Measurements from ENCODE around the gene INO80E. TPM values are rescaled to one million over a fixed set of nuclear protein-coding genes. Genes with fewer than 3 reads are reported as not detected.
"Not testable (repeated sequence)": the region's sequence is repeated elsewhere in the genome, so short reads cannot be mapped to it uniquely, and the experiment has no call there.

The INO80E gene
- total RNA-seq, 1 donor from 2014 or later, result 93.6 TPM

GRCh38 chr16:30016555-30017276 is 20.7 kb downstream of the INO80E start:
- ATAC-seq (ENCODE audit: low read depth) (no peak), DNase-seq (no peak)
- ChIA-PET POLR2A (no interaction called here), CTCF (no interaction called here)
- H3K4me1 Mint-ChIP-seq, result peaks cover 15% of the 10 kb centered on the region
- no peaks in the 10 kb centered on the region for H3K36me3 Mint-ChIP-seq (ENCODE audit: low read depth)
- peaks cover 9% of the 10 kb centered on the region for H3K27me3 Mint-ChIP-seq
- no peak overlapping the region for H3K4me3 Mint-ChIP-seq
- no peaks in the 10 kb centered on the region for H3K9me3 Mint-ChIP-seq
- intact Hi-C loops (cut with micrococcal nuclease), result no loop called here
- TF ChIP-seq, protein P1, sequence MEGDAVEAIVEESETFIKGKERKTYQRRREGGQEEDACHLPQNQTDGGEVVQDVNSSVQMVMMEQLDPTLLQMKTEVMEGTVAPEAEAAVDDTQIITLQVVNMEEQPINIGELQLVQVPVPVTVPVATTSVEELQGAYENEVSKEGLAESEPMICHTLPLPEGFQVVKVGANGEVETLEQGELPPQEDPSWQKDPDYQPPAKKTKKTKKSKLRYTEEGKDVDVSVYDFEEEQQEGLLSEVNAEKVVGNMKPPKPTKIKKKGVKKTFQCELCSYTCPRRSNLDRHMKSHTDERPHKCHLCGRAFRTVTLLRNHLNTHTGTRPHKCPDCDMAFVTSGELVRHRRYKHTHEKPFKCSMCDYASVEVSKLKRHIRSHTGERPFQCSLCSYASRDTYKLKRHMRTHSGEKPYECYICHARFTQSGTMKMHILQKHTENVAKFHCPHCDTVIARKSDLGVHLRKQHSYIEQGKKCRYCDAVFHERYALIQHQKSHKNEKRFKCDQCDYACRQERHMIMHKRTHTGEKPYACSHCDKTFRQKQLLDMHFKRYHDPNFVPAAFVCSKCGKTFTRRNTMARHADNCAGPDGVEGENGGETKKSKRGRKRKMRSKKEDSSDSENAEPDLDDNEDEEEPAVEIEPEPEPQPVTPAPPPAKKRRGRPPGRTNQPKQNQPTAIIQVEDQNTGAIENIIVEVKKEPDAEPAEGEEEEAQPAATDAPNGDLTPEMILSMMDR (IDR thresholded peaks at IDR 0.05), result no peak
- H3K27ac Mint-ChIP-seq, result no peak overlapping the region

DNA sequence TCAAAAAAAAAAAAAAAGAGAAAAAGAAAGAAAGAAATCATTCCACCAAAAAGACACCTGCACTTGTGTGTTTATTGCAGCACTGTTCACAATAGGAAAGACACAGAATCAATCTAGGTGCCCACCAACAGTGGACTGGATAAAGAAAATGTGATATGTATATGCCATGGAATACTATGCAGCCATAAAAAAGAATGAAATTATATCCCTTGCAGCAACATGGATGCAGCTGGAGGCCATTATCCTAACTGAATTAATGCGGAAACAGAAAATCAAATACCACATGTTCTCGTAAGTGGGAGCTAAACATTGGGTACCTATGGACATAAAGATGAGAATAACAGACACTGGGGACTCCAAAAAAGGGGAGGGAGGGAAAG is 21.2 kb downstream of the INO80E start:
- ATAC-seq (ENCODE audit: low read depth) (no peak), DNase-seq (no peak)
- intact Hi-C loops (cut with micrococcal nuclease), result no loop called here
- Mint-ChIP-seq H3K4me1 (peaks cover 11% of the 10 kb centered on the region), H3K36me3 (ENCODE audit: low read depth) (no peaks in the 10 kb centered on the region), H3K4me3 (no peak overlapping the region), H3K9me3 (no peaks in the 10 kb centered on the region), H3K27ac (no peak overlapping the region), H3K27me3 (peaks cover 4% of the 10 kb centered on the region)
- TF ChIP-seq, protein P1 (IDR thresholded peaks at IDR 0.05), result no peak
- CTCF ChIA-PET, result no interaction called here
- POLR2A ChIA-PET, result no interaction called here

- H3K9me3 Mint-ChIP-seq; H3K27me3 Mint-ChIP-seq; DNase-seq; CTCF ChIA-PET; H3K4me3 Mint-ChIP-seq; intact Hi-C loops (cut with micrococcal nuclease); H3K36me3 Mint-ChIP-seq (ENCODE audit: low read depth); ATAC-seq (ENCODE audit: low read depth); H3K27ac Mint-ChIP-seq: not testable (repeated sequence)
- peaks cover 11% of the 10 kb centered on the region for H3K4me1 Mint-ChIP-seq
- POLR2A ChIA-PET, result interaction anchor here (0.7 kb wide), 1 partner anchor 43 kb away, joined by 3 read pairs; no protein-coding TSS in a partner anchor
These were observed 21.9 kb downstream of the INO80E start for GRCh38 chr16:30017937-30018336.

GRCh38 chr16:30018731-30019158 is 22.7 kb downstream of the INO80E start:
- TF ChIP-seq, protein P1 (IDR thresholded peaks at IDR 0.05), result no peak
- POLR2A ChIA-PET, result interaction anchor here (0.9 kb wide), 1 partner anchor 328 kb away, joined by 3 read pairs; no protein-coding TSS in a partner anchor
- Mint-ChIP-seq H3K4me1 (peaks cover 11% of the 10 kb centered on the region), H3K36me3 (ENCODE audit: low read depth) (no peaks in the 10 kb centered on the region), H3K4me3 (no peak overlapping the region), H3K27me3 (no peaks in the 10 kb centered on the region), H3K27ac (no peak overlapping the region), H3K9me3 (no peaks in the 10 kb centered on the region)
- intact Hi-C loops (cut with micrococcal nuclease), result no loop called here
- ATAC-seq (ENCODE audit: low read depth), result no peak
- CTCF ChIA-PET, result interaction anchor here (1.0 kb wide), 1 partner anchor 327 kb away, joined by 3 read pairs; no protein-coding TSS in a partner anchor
- no peak for DNase-seq

GRCh38 chr16:30022887-30023286 is 26.8 kb downstream of the INO80E start, which contains the start of gene C16orf92:
TSS of gene C16orf92 (plus strand) at chr16:30023198. CDS start at chr16:30023341, 143 bp downstream.
- ChIA-PET POLR2A (interaction anchor here (0.6 kb wide), 1 partner anchor 323 kb away, joined by 7 read pairs; no protein-coding TSS in a partner anchor), CTCF (interaction anchor here (0.5 to 1.2 kb wide), 3 partner anchors 177 to 322 kb away, joined by 3 to 4 read pairs (median 3); no protein-coding TSS in a partner anchor)
- H3K4me3 Mint-ChIP-seq, result no peak within 1 kb of the TSS
- H3K36me3 Mint-ChIP-seq (ENCODE audit: low read depth), result no peaks in the 10 kb centered on the region
- TF ChIP-seq, protein P1 (IDR thresholded peaks at IDR 0.05), result no peak
- no peak for DNase-seq
- ATAC-seq (ENCODE audit: low read depth), result no peak
- H3K27me3 Mint-ChIP-seq, result peaks cover 17% of the 10 kb centered on the region
- peaks cover 11% of the 10 kb centered on the region for H3K4me1 Mint-ChIP-seq
- H3K27ac Mint-ChIP-seq, result no peak within 1 kb of the TSS
- intact Hi-C loops (cut with micrococcal nuclease), result no loop called here
- no peaks in the 10 kb centered on the region for H3K9me3 Mint-ChIP-seq

All from activated B cell treated with CpG ODN at 0.5 μM for 24 hours (primary cell).